Left lung (tissue), 10 donors: ENCODE measurements around the gene RARB. TPM values are rescaled to one million over a fixed set of nuclear protein-coding genes. Genes with fewer than 3 reads are reported as not detected.

Source experiments
- ATAC-seq: fragments of 200-7000 bp; cut with Tn5 transposase; one replicate; pipeline ENCODE4 v1.9.1; 2020; ENCODE audit warnings: moderate library complexity
- DNase-seq, 4 donors: peaks; one replicate each; pipeline ENCODE4 v3.0.0-alpha.2; 2013 to 2020
- H3K27ac ChIP-seq, 2 donors: fragments of 200-600 bp; sonication (generic) in 1 of 2; one replicate each; pipeline versions ENCODE4 v1.5.0 to v1.8.0; 2020 to 2021
- H3K27me3 ChIP-seq, 2 donors: fragments of 200-600 bp; sonication (generic) in 1 of 2; one replicate each; pipeline versions ENCODE4 v1.5.0 to v1.8.0; 2020 to 2021
- H3K36me3 ChIP-seq, 2 donors: fragments of 200-600 bp; sonication (generic) in 1 of 2; one replicate each; pipeline versions ENCODE4 v1.5.0 to v1.8.0; 2020 to 2021
- H3K4me1 ChIP-seq, 2 donors: fragments of 200-600 bp; one replicate each; pipeline ENCODE4 v1.8.0; 2021
- H3K4me3 ChIP-seq, 2 donors: fragments of 200-600 bp; sonication (generic) in 1 of 2; one replicate each; pipeline versions ENCODE4 v1.5.0 to v1.8.0; 2020 to 2021; ENCODE audit warnings: mild to moderate bottlenecking in 1 of 2
- H3K9me3 ChIP-seq, 2 donors: fragments of 200-600 bp; sonication (generic) in 1 of 2; one replicate each; pipeline versions ENCODE4 v1.5.0 to v1.8.0; 2020 to 2021
- intact Hi-C, 2 donors: fragments of 100-400 bp; cut with DNase I; formaldehyde crosslinking; loops; one replicate each; pipeline versions ENCODE4 v1.11.2 to v1.14.2; 2022
- polyA plus RNA-seq, 6 donors: library from polyadenylated mRNA; unstranded; fragments of 120-200 nt; gene quantifications; one replicate each; pipeline ENCODE4 v1.2.1, GENCODE V29; 2013; ENCODE audit not compliant: insufficient read length in 6 of 6
- total RNA-seq, 2 donors: library from RNA; stranded (reverse); fragmentation: NEBNext Ultra II Directional; extraction: Animal tissue kit (Norgen Biotek cat#: 25700); gene quantifications; one replicate each; pipeline ENCODE4 v1.2.1, GENCODE V29; 2021
- TF ChIP-seq, protein P1 (sequence below), 2 donors: fragments of 200-600 bp; sonication (generic) in 1 of 2; IDR thresholded peaks; one replicate each; pipeline versions ENCODE4 v1.5.0 to v1.8.0; 2021; ENCODE audit warnings: antibody characterized with exemption in 2 of 2
- donor health status: DM: no; HTN: yes; CAD: no.
- donor health status: DM: no; HTN: no; CAD: no.

Gene RARB
- total and polyA plus RNA-seq, 8 donors = 4.1 to 40.1 (median 33.3) TPM

- no peaks in the 10 kb centered on the region for H3K27me3 ChIP-seq
- H3K4me1 ChIP-seq = no peaks in the 10 kb centered on the region
- H3K27ac ChIP-seq = no peak overlapping the region
- H3K36me3 ChIP-seq = no peaks in the 10 kb centered on the region
- ATAC-seq = no peak
- intact Hi-C loops = no loop called here
- TF ChIP-seq, protein P1, sequence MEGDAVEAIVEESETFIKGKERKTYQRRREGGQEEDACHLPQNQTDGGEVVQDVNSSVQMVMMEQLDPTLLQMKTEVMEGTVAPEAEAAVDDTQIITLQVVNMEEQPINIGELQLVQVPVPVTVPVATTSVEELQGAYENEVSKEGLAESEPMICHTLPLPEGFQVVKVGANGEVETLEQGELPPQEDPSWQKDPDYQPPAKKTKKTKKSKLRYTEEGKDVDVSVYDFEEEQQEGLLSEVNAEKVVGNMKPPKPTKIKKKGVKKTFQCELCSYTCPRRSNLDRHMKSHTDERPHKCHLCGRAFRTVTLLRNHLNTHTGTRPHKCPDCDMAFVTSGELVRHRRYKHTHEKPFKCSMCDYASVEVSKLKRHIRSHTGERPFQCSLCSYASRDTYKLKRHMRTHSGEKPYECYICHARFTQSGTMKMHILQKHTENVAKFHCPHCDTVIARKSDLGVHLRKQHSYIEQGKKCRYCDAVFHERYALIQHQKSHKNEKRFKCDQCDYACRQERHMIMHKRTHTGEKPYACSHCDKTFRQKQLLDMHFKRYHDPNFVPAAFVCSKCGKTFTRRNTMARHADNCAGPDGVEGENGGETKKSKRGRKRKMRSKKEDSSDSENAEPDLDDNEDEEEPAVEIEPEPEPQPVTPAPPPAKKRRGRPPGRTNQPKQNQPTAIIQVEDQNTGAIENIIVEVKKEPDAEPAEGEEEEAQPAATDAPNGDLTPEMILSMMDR (IDR thresholded peaks at IDR 0.05) = no peak
- H3K9me3 ChIP-seq = peaks cover 0 to 10% of the 10 kb centered on the region in 2 donors
- no peak overlapping the region for H3K4me3 ChIP-seq
- DNase-seq = no peak
Observed at GRCh38 chr3:25396686-25397085, 31.4 kb upstream of the RARB start.

- ATAC-seq = no peak
- no peak overlapping the region for H3K4me3 ChIP-seq
Observed at GRCh38 chr3:25397150-25397549, 30.9 kb upstream of the RARB start.

GRCh38 chr3:25400587-25400986 is 27.5 kb upstream of the RARB start:
- Histone ChIP-seq H3K36me3 (no peaks in the 10 kb centered on the region), H3K4me1 (no peaks in the 10 kb centered on the region), H3K27me3 (no peaks in the 10 kb centered on the region), H3K4me3 (no peak overlapping the region), H3K9me3 (no peaks in the 10 kb centered on the region), H3K27ac (no peak overlapping the region)
- DNase-seq (no peak), ATAC-seq (no peak)
- intact Hi-C loops = no loop called here
- TF ChIP-seq, protein P1 (IDR thresholded peaks at IDR 0.05) = no peak

More at GRCh38 chr3:25397150-25397549, 30.9 kb upstream of the RARB start:
- H3K9me3 ChIP-seq = peaks cover 0 to 7% of the 10 kb centered on the region in 2 donors
- no peaks in the 10 kb centered on the region for H3K27me3 ChIP-seq
- no peak overlapping the region for H3K27ac ChIP-seq
- intact Hi-C loops = no loop called here
- DNase-seq = no peak
- H3K36me3 ChIP-seq = no peaks in the 10 kb centered on the region
- H3K4me1 ChIP-seq = no peaks in the 10 kb centered on the region
- TF ChIP-seq, protein P1 (IDR thresholded peaks at IDR 0.05) = no peak

- Histone ChIP-seq H3K9me3 (no peaks in the 10 kb centered on the region), H3K36me3 (no peaks in the 10 kb centered on the region), H3K27me3 (no peaks in the 10 kb centered on the region), H3K4me1 (no peaks in the 10 kb centered on the region), H3K27ac (no peak overlapping the region), H3K4me3 (no peak overlapping the region)
- no peak for DNase-seq
- no peak for ATAC-seq
- TF ChIP-seq, protein P1 (IDR thresholded peaks at IDR 0.05) = no peak
- intact Hi-C loops = no loop called here
Observed at GRCh38 chr3:25403968-25404367, 24.1 kb upstream of the RARB start.

GRCh38 chr3:25404569-25404968 is 23.5 kb upstream of the RARB start:
- ATAC-seq (no peak), DNase-seq (no peak)
- Histone ChIP-seq H3K9me3 (no peaks in the 10 kb centered on the region), H3K4me3 (no peak overlapping the region), H3K27me3 (no peaks in the 10 kb centered on the region), H3K4me1 (no peaks in the 10 kb centered on the region), H3K36me3 (no peaks in the 10 kb centered on the region), H3K27ac (no peak overlapping the region)
- intact Hi-C loops = no loop called here
- TF ChIP-seq, protein P1 (IDR thresholded peaks at IDR 0.05) = no peak
